Skeletal muscle tissue (tissue), 4 donors: ENCODE data around the gene THSD4. TPM values are rescaled to one million over a fixed set of nuclear protein-coding genes. Genes with fewer than 3 reads are reported as not detected.

ENCODE experiments used
- H3K27ac ChIP-seq: one replicate; pipeline ENCODE4 v1.7.0; 2013; ENCODE audit warnings: mild to moderate bottlenecking, low read depth, low read length, inconsistent platforms
- H3K27me3 ChIP-seq, 3 donors: one replicate each; pipeline ENCODE4 v1.7.0; 2013; ENCODE audit warnings: low read length in 3 of 3; ENCODE audit not compliant: control insufficient read depth in 3 of 3, insufficient read depth in 3 of 3
- H3K36me3 ChIP-seq, 3 donors: one replicate each; pipeline ENCODE4 v1.7.0; 2013; ENCODE audit warnings: low read length in 3 of 3; ENCODE audit not compliant: control insufficient read depth in 3 of 3, insufficient read depth in 3 of 3
- H3K4me1 ChIP-seq, 3 donors: one replicate each; pipeline ENCODE4 v1.7.0; 2013; ENCODE audit warnings: low read length in 3 of 3, mild to moderate bottlenecking in 3 of 3; ENCODE audit not compliant: control insufficient read depth in 3 of 3, insufficient read depth in 3 of 3
- H3K4me3 ChIP-seq, 3 donors: one replicate each; pipeline ENCODE4 v1.7.0; 2013; ENCODE audit warnings: low read length in 3 of 3
- H3K9ac ChIP-seq, 3 donors: one replicate each; pipeline ENCODE4 v1.7.0; 2013; ENCODE audit warnings: low read length in 3 of 3, mild to moderate bottlenecking in 3 of 3, moderate library complexity in 2 of 3, low read depth in 1 of 3
- H3K9me3 ChIP-seq, 3 donors: one replicate each; pipeline ENCODE4 v1.7.0; 2013; ENCODE audit warnings: low read length in 3 of 3; ENCODE audit not compliant: control insufficient read depth in 3 of 3
- total RNA-seq: library from RNA; depleted of rRNA; stranded (reverse); fragments of >200 nt; gene quantifications from one replicate; pipeline ENCODE4 v1.2.3, GENCODE V29; 2014
- donor health status: Osteomylitis.

The THSD4 gene
- total RNA-seq, 1 donor from 2014 or later, result 15.7 TPM

DNA sequence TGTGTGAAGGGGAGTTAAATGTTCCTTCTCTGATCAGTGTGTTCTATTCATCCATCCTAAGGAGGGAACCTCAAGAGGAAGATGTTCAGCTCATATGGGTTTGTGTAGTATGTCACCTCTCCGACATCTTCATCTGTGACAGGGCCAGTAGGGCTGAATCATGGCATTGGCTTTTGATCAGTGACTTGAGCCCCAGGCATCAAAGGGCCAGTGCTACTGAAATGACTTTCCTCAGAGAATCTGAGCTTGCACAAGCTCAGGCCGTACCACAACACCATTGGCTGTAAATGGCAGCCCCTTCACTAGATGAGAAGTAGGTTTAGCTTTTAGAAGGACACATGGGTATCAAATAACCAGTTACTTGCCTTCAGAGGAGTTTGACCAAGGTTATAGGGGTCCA is 511.9 kb downstream of the THSD4 start:
- H3K4me1 ChIP-seq, result no peaks in the 10 kb centered on the region
- no peaks in the 10 kb centered on the region for H3K36me3 ChIP-seq
- no peak overlapping the region for H3K4me3 ChIP-seq
- H3K27me3 ChIP-seq, result no peaks in the 10 kb centered on the region
- no peak overlapping the region for H3K9ac ChIP-seq
- H3K27ac ChIP-seq, result no peak overlapping the region
- no peaks in the 10 kb centered on the region for H3K9me3 ChIP-seq

DNA sequence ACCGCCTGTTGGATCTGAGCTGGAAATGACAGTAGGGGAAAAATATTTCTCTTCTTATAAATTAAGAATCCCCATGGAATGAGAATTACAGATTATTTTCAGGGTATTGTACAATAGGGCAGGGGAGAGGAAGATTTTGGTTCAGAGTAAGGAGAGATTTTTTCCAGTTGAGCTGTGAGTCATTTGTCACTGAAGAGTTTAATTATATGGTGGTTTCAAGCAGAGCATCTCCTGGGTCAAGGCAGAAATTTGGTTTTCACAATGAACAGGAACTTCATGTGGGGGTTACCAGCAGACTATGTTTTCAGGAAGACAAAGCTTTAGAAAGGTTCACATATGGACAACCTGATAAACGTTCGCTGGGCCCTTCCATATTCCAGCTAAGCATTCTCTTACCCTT is 512.3 kb downstream of the THSD4 start:
- H3K4me3 ChIP-seq, result no peak overlapping the region
- no peaks in the 10 kb centered on the region for H3K36me3 ChIP-seq
- H3K4me1 ChIP-seq, result no peaks in the 10 kb centered on the region
- no peak overlapping the region for H3K9ac ChIP-seq
- no peaks in the 10 kb centered on the region for H3K27me3 ChIP-seq
- H3K9me3 ChIP-seq, result no peaks in the 10 kb centered on the region
- H3K27ac ChIP-seq, result no peak overlapping the region

DNA sequence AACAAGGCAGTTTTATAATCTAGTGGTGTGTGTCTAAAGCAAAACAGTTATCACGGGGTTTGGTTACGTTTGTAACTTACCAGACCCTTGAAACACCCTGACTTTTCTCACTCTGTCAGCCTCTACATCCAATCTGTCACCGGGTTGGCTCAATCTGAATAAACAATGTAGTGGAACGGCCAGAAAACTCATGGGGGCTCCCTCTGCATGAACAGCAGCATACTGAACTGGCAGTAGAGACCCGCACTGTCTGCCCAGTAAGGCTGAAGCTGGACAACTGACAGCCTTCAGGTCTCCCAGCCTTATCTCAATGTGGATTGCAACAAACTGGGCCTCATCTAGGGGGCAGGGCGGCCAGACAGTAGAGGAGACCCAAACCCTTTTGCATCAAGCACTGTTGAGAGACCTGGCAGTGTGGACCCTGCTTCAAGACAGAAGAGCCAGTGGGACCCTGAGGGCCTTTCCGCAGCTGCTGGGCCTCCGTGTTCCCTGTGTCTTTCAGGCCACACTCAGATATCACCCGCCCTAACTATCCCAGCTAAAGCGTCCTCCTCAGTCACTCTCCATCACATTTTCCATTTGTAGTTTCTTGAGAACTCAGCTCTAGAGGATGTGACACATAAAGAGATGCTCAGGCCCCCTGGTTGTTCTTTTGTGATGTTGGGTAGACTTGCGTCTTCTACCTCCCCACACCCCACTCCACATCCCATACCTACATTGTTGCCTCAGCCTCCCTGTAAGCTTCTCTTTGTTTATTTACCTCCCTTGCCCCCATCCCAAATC is 513.9 kb downstream of the THSD4 start:
- Histone ChIP-seq H3K9me3 (no peaks in the 10 kb centered on the region), H3K27me3 (no peaks in the 10 kb centered on the region), H3K27ac (no peak overlapping the region), H3K4me1 (no peaks in the 10 kb centered on the region), H3K36me3 (no peaks in the 10 kb centered on the region), H3K4me3 (no peak overlapping the region), H3K9ac (no peak overlapping the region)

DNA sequence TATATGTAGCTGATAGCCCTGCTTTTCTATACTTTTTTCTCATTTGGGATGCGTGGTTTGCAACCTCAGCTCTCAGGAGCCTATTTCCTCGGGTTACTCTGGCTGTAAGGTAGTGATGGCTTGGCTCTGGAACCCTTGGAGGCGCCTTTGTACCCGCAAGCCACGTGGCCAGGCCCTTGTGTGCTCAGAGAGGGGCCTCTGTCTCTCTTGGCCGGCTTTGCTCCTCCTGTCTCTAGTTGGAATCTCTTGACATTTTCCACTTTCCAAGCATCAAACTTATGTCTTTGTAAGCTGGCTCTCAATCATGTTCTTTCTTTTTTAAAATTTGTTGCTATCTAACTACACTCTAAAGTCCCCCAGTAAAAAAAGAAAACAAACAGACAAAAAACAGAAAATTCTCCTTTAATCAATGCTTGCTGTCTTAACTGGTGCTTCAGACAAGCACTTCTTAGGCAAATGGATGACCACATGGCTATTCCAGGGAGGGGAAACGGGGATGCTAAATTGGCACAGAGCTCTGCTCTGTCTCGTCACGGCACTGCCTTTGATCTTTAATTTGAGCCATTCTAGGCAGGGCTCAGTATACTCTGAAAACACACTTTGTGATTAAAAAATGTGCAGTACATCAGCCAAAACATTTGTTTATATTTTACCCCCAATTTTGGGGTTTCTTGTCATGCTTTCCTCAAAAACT is 514.7 kb downstream of the THSD4 start:
- Histone ChIP-seq H3K27me3 (no peaks in the 10 kb centered on the region), H3K4me3 (no peak overlapping the region), H3K4me1 (no peaks in the 10 kb centered on the region), H3K9ac (no peak overlapping the region), H3K27ac (no peak overlapping the region), H3K36me3 (no peaks in the 10 kb centered on the region), H3K9me3 (no peaks in the 10 kb centered on the region)

DNA sequence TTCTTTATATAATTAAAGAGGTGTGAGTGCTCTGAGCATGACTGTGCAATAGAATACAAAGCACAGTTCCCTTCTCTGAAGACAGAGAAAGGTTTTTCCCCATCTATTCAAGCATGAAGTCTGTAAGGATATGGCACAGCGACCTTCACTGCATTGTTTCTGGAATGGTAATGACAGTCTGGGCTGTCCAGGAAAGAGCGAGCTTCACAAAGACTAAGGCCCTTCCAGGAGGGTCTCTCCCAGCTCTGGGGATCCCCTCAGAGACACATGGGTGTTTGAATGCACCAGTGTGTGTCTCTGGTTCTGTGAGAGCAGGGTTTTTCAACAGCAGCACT is 515.2 kb downstream of the THSD4 start:
- Histone ChIP-seq H3K9me3 (no peaks in the 10 kb centered on the region), H3K4me1 (no peaks in the 10 kb centered on the region), H3K9ac (no peak overlapping the region), H3K36me3 (no peaks in the 10 kb centered on the region), H3K4me3 (no peak overlapping the region), H3K27ac (no peak overlapping the region), H3K27me3 (no peaks in the 10 kb centered on the region)

DNA sequence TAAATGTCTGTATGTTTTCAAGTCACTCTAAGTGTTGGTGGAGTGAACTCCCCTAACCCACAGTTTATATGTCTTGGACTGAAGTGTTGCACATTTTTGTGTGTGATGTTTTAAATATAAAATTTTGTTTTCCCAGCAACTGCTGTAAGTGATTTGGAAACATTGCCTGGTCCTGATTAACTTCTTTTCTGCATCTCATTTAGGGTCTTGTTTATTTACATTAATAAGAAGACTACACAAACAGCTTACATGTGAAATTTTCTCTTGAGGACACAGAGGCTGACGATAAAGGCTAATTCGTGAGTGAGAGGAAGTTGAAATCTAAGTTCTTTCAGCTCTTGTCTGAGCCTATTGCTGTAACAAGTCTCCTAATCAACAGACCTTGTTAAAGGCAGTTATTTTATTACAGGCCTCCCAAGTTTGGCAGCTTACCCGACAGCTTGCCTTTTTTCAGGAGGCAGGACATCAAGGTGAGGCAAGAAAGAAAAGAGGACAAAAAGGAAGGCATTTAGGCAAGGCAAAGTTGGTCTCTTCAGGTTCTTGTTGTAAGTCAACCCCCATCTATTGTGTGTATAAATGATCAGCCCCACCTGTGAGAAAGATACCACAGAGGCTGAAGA is 517.4 kb downstream of the THSD4 start:
- H3K9ac ChIP-seq, result no peak overlapping the region
- H3K27me3 ChIP-seq, result no peaks in the 10 kb centered on the region
- no peaks in the 10 kb centered on the region for H3K36me3 ChIP-seq
- no peaks in the 10 kb centered on the region for H3K4me1 ChIP-seq
- H3K4me3 ChIP-seq, result no peak overlapping the region
- H3K9me3 ChIP-seq, result no peaks in the 10 kb centered on the region
- H3K27ac ChIP-seq, result no peak overlapping the region

DNA sequence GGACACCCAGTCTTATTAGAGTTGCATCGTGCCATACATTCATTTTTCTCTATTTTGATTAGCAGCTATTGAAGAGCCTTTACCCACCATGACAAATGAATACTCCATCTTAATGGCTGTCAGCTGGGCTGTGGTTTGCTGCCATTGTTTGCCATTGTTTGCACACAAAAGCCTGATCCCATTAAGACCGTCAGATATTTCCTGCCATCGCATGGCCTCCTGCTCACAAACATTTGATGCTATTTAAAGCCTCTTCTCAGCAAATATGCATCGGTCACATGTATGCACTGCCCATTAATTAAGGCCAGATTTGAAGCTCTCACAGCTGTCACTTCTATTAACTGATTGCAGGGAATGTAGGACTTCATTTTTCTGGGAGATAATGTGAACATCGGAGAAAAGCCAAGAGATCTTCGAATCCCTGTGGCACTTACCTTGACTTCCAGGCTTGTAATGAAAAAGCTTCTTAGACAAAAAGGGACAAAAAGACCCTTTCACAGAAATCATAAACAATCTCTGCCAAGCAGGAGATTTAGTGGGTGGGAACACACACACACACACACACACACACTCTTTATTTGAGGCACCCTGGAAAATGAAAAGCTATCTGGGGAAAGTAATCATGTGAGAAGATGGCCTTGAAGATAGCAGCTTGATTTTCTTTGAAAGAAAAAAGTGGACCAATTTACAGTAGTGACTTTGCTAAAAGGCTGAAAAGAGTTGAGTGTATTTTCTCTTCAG is 519.7 kb downstream of the THSD4 start:
- no peaks in the 10 kb centered on the region for H3K4me1 ChIP-seq
- no peak overlapping the region for H3K9ac ChIP-seq
- no peaks in the 10 kb centered on the region for H3K27me3 ChIP-seq
- H3K36me3 ChIP-seq, result no peaks in the 10 kb centered on the region
- no peak overlapping the region for H3K4me3 ChIP-seq
- no peak overlapping the region for H3K27ac ChIP-seq
- H3K9me3 ChIP-seq, result no peaks in the 10 kb centered on the region

DNA sequence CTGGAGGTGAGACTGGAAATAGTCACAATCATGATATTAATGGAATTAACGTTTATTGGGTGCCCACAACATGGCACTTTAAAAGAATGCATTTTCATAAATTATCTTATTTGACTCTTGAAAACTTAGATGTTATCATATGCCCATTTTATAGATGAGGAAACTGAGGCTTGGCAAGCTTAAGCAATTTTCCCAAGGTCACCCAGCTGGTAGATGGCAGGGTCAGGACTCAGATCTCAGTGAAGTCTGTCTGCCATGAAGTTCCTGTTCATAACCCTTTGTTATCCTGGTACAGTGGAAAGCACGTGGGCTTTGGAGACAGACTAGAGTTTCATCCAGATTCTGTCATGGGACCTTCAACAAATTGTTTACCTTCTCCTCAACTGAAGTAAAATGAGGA is 520.5 kb downstream of the THSD4 start:
- Histone ChIP-seq H3K9ac (no peak overlapping the region), H3K9me3 (no peaks in the 10 kb centered on the region), H3K4me3 (no peak overlapping the region), H3K36me3 (no peaks in the 10 kb centered on the region), H3K27ac (no peak overlapping the region), H3K27me3 (no peaks in the 10 kb centered on the region), H3K4me1 (no peaks in the 10 kb centered on the region)

DNA sequence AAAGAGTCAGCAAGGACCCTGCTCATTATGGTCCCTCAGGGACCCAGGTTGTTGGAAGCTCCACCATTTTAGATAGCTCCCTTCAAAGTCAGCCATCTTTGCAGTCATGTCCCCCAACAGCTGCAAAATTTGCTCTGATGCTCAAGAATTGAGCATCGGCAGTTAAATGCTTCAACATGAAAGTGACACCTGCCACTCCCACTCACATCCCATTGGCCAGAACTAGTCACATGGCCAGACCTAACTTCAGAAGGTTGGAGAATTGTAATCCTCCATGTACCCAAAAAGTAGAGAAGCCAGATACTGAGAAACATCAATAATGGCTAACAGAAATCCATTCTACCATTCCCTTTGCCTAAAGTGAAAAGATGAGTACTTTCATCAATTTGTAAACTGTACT is 523.6 kb downstream of the THSD4 start:
- no peak overlapping the region for H3K9ac ChIP-seq
- H3K9me3 ChIP-seq, result no peaks in the 10 kb centered on the region
- no peaks in the 10 kb centered on the region for H3K4me1 ChIP-seq
- H3K27me3 ChIP-seq, result no peaks in the 10 kb centered on the region
- no peak overlapping the region for H3K4me3 ChIP-seq
- H3K36me3 ChIP-seq, result no peaks in the 10 kb centered on the region
- H3K27ac ChIP-seq, result no peak overlapping the region

DNA sequence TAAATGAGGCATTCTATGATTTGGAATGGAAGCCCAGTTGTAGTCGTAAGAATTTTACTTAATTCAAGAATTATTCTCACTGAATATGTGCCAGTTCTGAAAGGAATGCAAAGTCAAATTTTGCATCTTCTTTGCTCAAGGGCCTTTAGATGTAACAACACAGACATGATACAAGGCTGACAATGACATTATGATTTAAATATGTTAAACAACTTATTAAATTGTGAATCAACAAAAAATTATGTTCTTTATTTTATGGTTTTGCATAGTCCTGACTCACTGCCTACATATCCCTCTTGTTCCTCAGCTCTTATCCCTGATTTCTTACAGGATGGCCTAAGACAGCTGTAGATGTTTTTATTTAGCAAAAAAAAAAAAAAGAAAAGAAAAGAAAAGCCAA is 524.2 kb downstream of the THSD4 start:
- H3K4me1 ChIP-seq, result no peaks in the 10 kb centered on the region
- no peaks in the 10 kb centered on the region for H3K36me3 ChIP-seq
- H3K27me3 ChIP-seq, result no peaks in the 10 kb centered on the region
- no peak overlapping the region for H3K27ac ChIP-seq
- H3K4me3 ChIP-seq, result no peak overlapping the region
- no peaks in the 10 kb centered on the region for H3K9me3 ChIP-seq
- H3K9ac ChIP-seq, result no peak overlapping the region
